Smooth muscle cell of the coronary artery (primary cell): ENCODE measurements around the gene CSNK2A2. TPM values are rescaled to one million over a fixed set of nuclear protein-coding genes. Genes with fewer than 3 reads are reported as not detected.

Experiments used
- total RNA-seq: library from RNA; depleted of rRNA; stranded (reverse); fragments of >200 nt; gene quantifications from 2 replicates; pipeline ENCODE4 v1.2.3, GENCODE V29; 2014; ENCODE audit warnings: low replicate concordance

The CSNK2A2 gene
- total RNA-seq, result 16.4 and 17.2 TPM in 2 replicates

DNA sequence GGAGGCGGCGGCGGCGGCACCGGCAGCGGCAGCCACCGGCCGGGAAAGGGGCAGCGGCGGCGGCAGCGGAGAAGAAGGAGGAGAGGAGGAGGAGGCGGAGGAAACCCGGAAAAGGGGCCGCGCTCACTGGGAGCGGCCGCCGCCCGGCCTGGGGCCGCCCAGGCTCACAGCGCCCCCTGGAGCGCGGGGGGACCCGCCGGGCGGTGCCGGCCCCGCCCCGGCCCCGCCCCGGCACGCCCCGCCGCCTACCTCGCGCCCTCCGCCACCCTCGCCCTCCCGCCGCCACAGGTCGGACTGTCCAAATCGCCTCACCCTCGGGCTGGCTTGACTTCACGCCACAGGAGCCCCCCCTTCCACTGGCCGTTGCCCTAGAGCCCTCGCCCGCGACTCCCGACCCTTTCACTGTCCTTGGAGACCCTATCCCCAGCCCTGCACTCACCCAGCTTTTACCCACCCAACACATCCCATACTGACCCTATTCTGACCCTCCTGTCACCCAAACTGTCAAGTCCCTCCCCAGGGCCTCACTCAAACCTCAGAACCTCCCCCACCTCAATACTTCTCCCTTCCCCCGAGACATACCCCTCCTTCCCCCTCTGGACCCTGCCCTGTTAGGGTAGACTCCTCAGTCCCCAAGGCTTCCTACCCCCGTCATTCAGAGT is at the start of gene CSNK2A2:
Gene CSNK2A2 (minus strand): TSS at position 85 of the 662 bp plus-strand sequence. CDS start 370 bp downstream, outside the sequence.

DNA sequence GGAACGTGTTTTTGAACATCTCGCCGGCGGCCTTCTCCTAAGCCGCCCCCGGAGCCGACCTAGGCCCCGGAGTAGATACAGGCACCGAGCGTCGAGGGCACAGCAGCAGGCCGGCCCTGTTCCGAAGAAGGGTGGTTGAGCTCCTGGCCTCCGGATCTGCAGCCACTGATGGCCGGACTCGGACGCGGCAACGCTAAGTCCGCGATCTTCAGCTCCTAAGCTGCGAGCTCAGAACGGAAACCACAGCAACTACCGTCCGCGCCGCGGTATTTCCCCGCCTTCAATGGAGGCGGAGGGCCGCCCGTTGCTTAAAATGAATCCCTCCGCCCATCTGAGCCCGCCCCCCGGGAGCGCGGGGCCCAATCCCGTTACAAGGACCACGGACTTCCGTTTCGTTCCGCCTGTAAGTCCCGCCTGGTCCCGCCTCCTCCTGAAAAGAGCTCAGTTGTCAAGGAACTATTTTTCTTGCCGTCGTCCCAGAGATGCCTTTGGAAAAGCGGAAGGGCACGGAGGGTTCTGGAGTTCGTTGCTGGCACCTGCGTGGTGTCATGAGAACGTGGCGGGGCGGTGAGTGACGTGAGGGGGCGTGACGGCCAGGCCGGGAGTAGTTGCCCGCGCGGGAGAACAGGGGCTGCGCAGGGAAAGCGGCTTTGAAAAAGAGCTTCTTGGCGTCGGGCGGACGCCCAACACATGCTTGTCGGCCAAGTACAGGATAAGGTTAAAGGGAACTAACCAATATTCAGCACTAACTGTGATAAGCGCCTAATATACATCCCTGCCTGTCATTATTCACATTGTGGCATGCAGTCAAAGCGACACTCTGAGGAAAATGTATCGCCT is 68.6 kb downstream of the CSNK2A2 start, which contains the start of gene CFAP20:
Gene CFAP20 (minus strand): TSS at position 285 of the 840 bp plus-strand sequence. CDS start 266 bp downstream, at position 19.

Other genes starting within 250 kb of the CSNK2A2 start
- gene CNGB1, start 227.0 kb downstream of the CSNK2A2 start, total RNA-seq, result under 0.01 TPM in 1 of 2 replicates, not detected in the other
- gene ZNF319, start 197.4 kb downstream of the CSNK2A2 start, total RNA-seq, result 2.1 and 2.3 TPM in 2 replicates
- gene USB1, start 196.7 kb downstream of the CSNK2A2 start, total RNA-seq, result 18.3 and 30.1 TPM in 2 replicates
- gene MMP15, start 172.4 kb downstream of the CSNK2A2 start, total RNA-seq, result 1.7 and 3.2 TPM in 2 replicates
- 39.8 and 45.6 TPM in 2 replicates for gene CFAP20, start 68.7 kb downstream of the CSNK2A2 start, total RNA-seq
- gene PRSS54, start 96.9 kb upstream of the CSNK2A2 start, total RNA-seq, result not detected in 2 replicates
- gene GINS3, start 194.4 kb upstream of the CSNK2A2 start, total RNA-seq, result 1.2 and 2.1 TPM in 2 replicates